Right lobe of liver (tissue), 4 donors: ENCODE measurements around the gene CDKN2B-AS1.

ENCODE experiments used
- CTCF ChIP-seq, 4 donors: fragments of 200-600 bp in 3 of 4; fragments of 450-650 bp in 1 of 4; IDR thresholded peaks; one replicate each; pipeline versions ENCODE4 v1.5.1 to v1.8.0; 2016 to 2022; ENCODE audit warnings: antibody characterized with exemption in 4 of 4, mild to moderate bottlenecking in 2 of 4
- POLR2A ChIP-seq: fragments of 450-650 bp; IDR thresholded peaks from one replicate; pipeline ENCODE4 v1.6.1; 2017; ENCODE audit warnings: antibody characterized with exemption, mild to moderate bottlenecking
- donor health status: DM: no; HTN: no; CAD: no.
- donor health status: DM: no; HTN: no; CAD: no.
- donor health status: DM: no; HTN: yes; CAD: no.

DNA sequence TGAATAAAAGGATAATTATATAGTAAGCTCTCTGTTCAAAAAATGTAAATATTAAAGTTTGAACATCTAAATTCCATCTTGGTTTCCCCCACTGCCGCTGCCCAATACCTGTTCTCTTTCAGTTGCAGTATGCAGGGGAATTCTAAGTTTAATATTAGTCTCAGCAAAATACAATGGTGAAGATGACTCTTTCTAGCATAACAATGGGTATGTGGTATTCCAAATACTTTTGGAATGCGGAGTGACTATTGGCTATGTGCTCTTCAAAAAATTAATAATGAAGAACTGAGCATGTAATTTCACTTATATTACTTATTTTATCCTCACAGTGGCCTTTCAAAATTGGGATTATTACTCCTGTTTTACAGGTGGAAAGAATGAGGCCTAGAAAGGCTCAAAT, 3.4 kb downstream of the CDKN2B-AS1 start:
- TF ChIP-seq CTCF (IDR thresholded peaks at IDR 0.05) = no peak
- no peak for TF ChIP-seq POLR2A
